Choroid plexus epithelial cell (primary cell): ENCODE results near the gene PRR16.

Source experiments
- DNase-seq: peaks from one replicate; pipeline ENCODE4 v3.0.0-alpha.2; 2010; ENCODE audit warnings: low read depth
- H3K4me3 ChIP-seq: 2 replicates; pipeline ENCODE4 v1.5.1; 2011; ENCODE audit warnings: low read depth, mild to moderate bottlenecking, control low read depth, low read length, moderate library complexity
- TF ChIP-seq, protein P1 (sequence below): conservative IDR thresholded peaks from 2 replicates; pipeline ENCODE4 v1.5.1; 2011; ENCODE audit warnings: low read depth, mild to moderate bottlenecking, control low read depth, inconsistent platforms, low read length, moderate library complexity

Gene PRR16

DNA sequence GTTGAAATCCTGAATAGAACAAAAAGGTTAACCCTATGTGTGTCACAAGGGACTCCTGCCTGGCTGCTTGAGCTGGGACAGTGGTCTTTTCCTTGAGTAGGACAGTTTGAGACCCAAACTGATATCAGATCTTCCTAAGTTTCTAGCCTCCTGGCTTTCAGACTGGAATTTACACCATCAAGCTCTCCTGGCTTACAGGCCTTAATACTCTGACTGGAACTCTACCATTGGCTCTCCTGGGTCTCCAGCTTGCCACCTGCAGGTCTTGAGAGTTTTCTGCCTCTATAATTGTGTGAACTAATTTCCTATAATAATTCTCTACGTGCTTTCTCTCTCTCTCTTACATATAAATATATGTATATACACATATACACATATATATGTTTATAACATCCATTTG lies 112.5 kb downstream of the PRR16 start:
- DNase-seq, result no peak
- no peak overlapping the region for H3K4me3 ChIP-seq
- TF ChIP-seq, protein P1, sequence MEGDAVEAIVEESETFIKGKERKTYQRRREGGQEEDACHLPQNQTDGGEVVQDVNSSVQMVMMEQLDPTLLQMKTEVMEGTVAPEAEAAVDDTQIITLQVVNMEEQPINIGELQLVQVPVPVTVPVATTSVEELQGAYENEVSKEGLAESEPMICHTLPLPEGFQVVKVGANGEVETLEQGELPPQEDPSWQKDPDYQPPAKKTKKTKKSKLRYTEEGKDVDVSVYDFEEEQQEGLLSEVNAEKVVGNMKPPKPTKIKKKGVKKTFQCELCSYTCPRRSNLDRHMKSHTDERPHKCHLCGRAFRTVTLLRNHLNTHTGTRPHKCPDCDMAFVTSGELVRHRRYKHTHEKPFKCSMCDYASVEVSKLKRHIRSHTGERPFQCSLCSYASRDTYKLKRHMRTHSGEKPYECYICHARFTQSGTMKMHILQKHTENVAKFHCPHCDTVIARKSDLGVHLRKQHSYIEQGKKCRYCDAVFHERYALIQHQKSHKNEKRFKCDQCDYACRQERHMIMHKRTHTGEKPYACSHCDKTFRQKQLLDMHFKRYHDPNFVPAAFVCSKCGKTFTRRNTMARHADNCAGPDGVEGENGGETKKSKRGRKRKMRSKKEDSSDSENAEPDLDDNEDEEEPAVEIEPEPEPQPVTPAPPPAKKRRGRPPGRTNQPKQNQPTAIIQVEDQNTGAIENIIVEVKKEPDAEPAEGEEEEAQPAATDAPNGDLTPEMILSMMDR, result peak; percentile 10

DNA sequence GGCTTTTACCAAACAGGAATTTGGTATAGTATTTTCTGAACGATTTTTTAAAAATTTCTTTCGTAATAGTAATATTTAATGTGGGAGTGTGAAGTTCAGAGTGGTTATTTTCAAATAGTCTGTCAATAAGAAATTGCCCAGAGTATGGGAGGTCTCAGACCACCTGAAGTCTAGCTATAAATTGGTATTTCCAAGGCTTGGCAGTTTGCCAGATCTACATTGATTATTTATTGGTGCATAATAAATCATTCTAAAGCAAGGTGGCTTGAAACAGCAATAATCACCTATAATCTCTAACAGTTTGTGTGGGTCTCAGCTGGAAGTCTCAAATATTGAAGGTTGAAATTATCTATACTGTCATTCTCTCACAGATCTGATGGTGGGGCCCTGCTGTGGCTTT lies 118.5 kb downstream of the PRR16 start:
- no peak for DNase-seq
- TF ChIP-seq, protein P1, result no peak
- no peak overlapping the region for H3K4me3 ChIP-seq

DNA sequence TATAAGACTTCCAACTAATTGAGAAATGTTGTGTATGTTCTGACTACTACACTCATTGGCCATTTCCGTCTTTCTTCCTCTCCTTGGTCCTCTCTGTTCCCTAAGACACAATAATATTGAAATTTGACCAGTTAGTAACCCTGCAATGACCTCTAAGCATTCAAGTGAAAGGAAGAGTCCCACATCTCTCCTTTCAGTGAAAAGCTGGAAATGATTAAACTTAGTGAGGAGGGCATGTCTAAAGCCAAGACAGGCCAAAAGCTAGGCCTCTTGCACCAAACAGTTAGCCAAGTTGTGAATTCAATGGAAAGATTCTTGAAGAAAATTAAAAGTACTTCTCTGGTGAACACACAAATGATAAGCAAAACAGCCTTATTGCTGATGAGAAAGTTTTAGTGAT lies 122.5 kb downstream of the PRR16 start:
- DNase-seq, result no peak
- TF ChIP-seq, protein P1, result no peak
- H3K4me3 ChIP-seq, result no peak overlapping the region

DNA sequence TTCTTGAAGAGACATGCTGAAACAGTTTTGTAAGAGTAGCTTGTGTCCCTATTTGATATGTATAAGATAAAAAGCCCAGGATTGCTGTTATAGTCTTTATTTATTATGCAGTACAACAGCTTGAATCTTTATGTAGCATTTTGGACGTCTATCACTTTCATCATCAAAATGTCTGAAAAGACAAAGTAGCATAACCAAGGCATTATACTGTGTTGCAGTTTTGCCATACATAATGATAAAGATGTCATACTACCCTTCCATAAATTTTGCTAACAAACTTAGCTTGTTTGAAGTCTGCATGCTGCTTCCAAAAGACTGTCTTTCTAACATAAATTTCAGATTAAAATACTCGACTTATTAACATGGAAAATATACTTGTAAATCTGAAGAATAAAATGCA lies 127.8 kb downstream of the PRR16 start:
- DNase-seq, result no peak
- no peak overlapping the region for H3K4me3 ChIP-seq
- TF ChIP-seq, protein P1, result no peak

DNA sequence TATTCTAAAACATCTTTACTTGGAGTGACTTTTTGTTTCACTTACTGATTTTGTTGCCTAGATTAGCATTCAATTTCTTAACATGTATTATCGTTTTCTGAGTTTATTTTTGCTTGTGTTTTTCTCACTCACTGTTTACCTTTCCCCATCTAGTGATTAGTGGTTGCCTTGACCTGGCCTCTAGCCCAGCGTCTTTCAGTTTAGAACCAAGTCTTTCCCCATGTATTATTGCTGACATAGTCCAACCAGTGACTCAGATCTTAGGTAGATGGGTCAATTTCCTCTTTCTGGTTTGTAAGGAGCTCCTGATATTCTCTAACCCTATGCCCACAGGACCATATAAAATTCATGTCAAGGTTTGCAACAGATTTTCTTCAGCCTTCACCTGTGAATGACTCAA lies 135.5 kb downstream of the PRR16 start:
- no peak overlapping the region for H3K4me3 ChIP-seq
- peak; percentile 87 for DNase-seq
- TF ChIP-seq, protein P1, result no peak

DNA sequence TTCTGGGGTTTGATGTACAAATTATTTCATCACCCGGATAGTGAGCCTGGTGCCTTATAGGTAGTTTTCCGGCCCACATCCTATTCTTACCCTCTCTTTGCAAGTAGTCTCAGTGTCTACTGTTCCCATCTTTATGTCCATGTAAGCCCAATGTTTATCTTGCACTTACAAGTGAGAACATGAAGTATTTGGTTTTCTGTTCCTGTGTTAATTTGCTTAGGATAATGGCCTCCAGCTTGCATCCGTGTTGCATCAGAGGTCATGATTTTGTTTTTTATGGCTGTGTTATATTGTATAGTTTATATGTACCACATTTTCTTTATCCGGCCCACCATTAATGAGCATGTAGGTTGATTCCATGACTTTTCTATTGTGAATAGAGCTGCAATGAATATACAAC lies 136.5 kb downstream of the PRR16 start:
- no peak for DNase-seq
- H3K4me3 ChIP-seq, result no peak overlapping the region
- TF ChIP-seq, protein P1, result no peak

DNA sequence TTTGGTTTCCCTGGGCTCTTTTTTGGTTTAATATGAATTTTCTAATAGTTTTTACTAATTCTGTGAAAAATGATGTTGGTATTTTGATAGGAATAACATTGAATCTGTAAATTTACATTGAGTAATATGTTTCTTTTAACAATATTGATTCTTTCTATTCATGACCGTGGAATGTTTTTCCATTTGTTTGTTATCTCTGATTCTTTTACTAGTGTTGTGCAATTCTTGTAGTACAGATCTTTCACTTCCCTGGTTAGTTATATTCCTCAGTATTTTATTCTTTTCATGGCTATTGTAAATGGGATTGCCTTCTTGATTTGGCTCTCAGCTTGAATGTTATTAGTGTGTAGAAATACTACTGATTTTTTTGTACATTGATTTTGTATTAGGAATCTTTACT lies 137.9 kb downstream of the PRR16 start:
- no peak overlapping the region for H3K4me3 ChIP-seq
- no peak for DNase-seq
- TF ChIP-seq, protein P1, result no peak
